ENCODE data around the gene UROD. TPM values are rescaled to one million over a fixed set of nuclear protein-coding genes. Genes with fewer than 3 reads are reported as not detected.

Gene UROD
- total RNA-seq, 1 experiment from 2014 or later = 92.2 TPM

DNA sequence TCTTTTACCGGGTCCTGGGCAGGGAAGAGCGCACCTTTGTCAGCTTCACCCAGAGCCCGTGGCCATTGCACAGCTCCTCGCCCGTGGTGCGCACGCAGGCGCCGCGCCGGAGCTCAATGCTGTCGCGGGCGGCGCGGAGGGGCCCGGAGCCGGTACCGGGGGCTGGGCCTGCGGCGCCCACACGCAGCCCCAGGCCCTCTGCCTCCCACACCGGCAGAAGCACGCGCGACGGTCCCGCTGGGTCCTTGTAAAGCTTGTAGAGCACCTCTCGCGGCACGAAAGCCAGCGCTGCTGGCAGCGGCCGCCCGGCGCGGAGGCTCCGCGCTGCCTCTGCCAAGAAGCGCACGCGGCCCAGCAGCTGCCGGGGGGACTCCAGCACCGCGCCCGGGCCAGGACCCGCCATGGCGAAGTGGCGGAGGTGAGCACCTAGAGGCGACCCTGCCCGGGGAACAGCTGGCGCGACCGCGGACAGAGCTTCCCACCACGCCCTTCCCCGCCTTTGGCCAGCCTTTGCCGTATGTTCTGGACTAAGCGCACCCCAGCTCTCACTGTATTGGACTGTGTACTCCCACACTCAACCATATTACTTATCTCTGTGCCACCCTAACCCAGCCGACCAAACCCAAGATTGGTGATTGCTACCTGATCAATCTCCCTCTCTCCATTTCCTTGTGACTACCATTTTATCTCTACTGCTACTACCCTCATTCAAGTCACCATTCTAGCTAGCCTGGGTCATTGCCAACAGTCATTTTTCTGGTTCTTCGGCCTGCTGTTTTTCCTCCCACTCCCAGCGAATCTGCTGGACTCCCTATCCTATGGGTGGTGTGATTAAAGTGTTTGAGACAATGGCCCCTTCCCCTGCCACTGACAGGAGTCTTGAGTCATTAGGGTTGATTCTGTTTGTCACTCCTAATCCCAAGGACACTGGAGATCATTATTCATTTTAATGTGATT, 921 bp upstream of the UROD start, which contains the start of gene HECTD3:
Gene HECTD3 (minus strand): TSS at position 470 of the 957 bp plus-strand sequence. CDS start 67 bp downstream, at position 403.
- peak within 1 kb of the TSS; percentile 65 to 87 for H3K4me3 Mint-ChIP-seq
- Histone ChIP-seq H3K4me1 (ENCODE audit: insufficient read depth, low read length) (peaks cover 7% of the 10 kb centered on the region), H2BK120ac (ENCODE audit: low read depth, low read length, poor library complexity, severe bottlenecking) (no peak within 1 kb of the TSS), H3K27me3 (ENCODE audit: insufficient read depth, low read length) (no peaks in the 10 kb centered on the region), H3K56ac (ENCODE audit: insufficient read length, low read depth, low read length) (no peak within 1 kb of the TSS), H3K23ac (ENCODE audit: insufficient read length, low read depth, low read length) (no peak within 1 kb of the TSS), H3K4ac (ENCODE audit: low read depth, low read length) (no peak within 1 kb of the TSS), H3K4me2 (ENCODE audit: insufficient read depth, insufficient read length, low read length) (peak within 1 kb of the TSS; percentile 77), H4K91ac (ENCODE audit: insufficient read length, low read depth, low read length) (no peak within 1 kb of the TSS), H3T11ph (ENCODE audit: low read length) (no peak within 1 kb of the TSS), H3K79me2 (ENCODE audit: insufficient read depth, low read length) (no peaks in the 10 kb centered on the region), H2BK15ac (ENCODE audit: low read depth, low read length) (no peak within 1 kb of the TSS), H2BK20ac (ENCODE audit: low read depth, low read length, poor library complexity, severe bottlenecking) (no peak within 1 kb of the TSS), H2AK5ac (ENCODE audit: insufficient read length, low read length) (no peak within 1 kb of the TSS), H4K5ac (ENCODE audit: insufficient read length, low read depth, low read length) (no peak within 1 kb of the TSS), H3K14ac (ENCODE audit: insufficient read depth, low read length) (no peak within 1 kb of the TSS), H4K8ac (replicated peaks; ENCODE audit: insufficient read length, low read depth, low read length) (no peak within 1 kb of the TSS), H3K9me3 (ENCODE audit: control insufficient read depth, low read depth, low read length) (no peaks in the 10 kb centered on the region), H2AFZ (ENCODE audit: low read length) (peak within 1 kb of the TSS; percentile 95), H4K20me1 (ENCODE audit: control insufficient read depth, insufficient read depth, insufficient read length) (no peaks in the 10 kb centered on the region), H3K18ac (ENCODE audit: insufficient read length, low read depth, low read length) (no peak within 1 kb of the TSS), H2BK5ac (ENCODE audit: insufficient read length, low read length) (no peak within 1 kb of the TSS), H3K79me1 (ENCODE audit: insufficient read depth, low read depth, low read length, poor library complexity, severe bottlenecking) (no peaks in the 10 kb centered on the region), H3K27ac (ENCODE audit: insufficient read length, low read depth, low read length) (no peak within 1 kb of the TSS), H2BK12ac (ENCODE audit: insufficient read length, low read depth, low read length) (no peak within 1 kb of the TSS), H3K9ac (ENCODE audit: extremely low read depth, insufficient read length, low read length) (peak within 1 kb of the TSS; percentile 47), H3K23me2 (ENCODE audit: insufficient read length, low read depth, low read length, poor library complexity, severe bottlenecking) (peaks cover 19% of the 10 kb centered on the region)
- peaks cover 4 to 52% (median 37%) of the 10 kb centered on the region in 3 experiments for H3K36me3 Mint-ChIP-seq (ENCODE audit: insufficient read depth in 1 of 3, low read depth in 3 of 3)
- H3K9me3 Mint-ChIP-seq = no peaks in the 10 kb centered on the region
- peaks cover 26 to 28% of the 10 kb centered on the region in 2 experiments for H3K4me1 Mint-ChIP-seq
- no CpG with 5 or more reads among the region's 62 CpGs for WGBS (ENCODE audit: extremely low coverage, insufficient read length, low lambda C conversion rate)
- TF ChIP-seq, protein P1, sequence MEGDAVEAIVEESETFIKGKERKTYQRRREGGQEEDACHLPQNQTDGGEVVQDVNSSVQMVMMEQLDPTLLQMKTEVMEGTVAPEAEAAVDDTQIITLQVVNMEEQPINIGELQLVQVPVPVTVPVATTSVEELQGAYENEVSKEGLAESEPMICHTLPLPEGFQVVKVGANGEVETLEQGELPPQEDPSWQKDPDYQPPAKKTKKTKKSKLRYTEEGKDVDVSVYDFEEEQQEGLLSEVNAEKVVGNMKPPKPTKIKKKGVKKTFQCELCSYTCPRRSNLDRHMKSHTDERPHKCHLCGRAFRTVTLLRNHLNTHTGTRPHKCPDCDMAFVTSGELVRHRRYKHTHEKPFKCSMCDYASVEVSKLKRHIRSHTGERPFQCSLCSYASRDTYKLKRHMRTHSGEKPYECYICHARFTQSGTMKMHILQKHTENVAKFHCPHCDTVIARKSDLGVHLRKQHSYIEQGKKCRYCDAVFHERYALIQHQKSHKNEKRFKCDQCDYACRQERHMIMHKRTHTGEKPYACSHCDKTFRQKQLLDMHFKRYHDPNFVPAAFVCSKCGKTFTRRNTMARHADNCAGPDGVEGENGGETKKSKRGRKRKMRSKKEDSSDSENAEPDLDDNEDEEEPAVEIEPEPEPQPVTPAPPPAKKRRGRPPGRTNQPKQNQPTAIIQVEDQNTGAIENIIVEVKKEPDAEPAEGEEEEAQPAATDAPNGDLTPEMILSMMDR (conservative IDR thresholded peaks at IDR 0.05) = no peak
- peak; percentile 75 for DNase-seq
- H3K27me3 Mint-ChIP-seq (ENCODE audit: low read depth) = no peaks in the 10 kb centered on the region; the same call in 1 of the 2 replicates
- H3K27ac Mint-ChIP-seq = peak within 1 kb of the TSS in 2 of 3 experiments; percentile 83 to 90; a peak in 3 of 7 replicates

Data from H9 (cell line).